ENCODE results near the gene ASB2. TPM values are rescaled to one million over a fixed set of nuclear protein-coding genes. Genes with fewer than 3 reads are reported as not detected.

Gene ASB2
- total RNA-seq, 1 experiment from 2014 or later: 0.35 TPM

DNA sequence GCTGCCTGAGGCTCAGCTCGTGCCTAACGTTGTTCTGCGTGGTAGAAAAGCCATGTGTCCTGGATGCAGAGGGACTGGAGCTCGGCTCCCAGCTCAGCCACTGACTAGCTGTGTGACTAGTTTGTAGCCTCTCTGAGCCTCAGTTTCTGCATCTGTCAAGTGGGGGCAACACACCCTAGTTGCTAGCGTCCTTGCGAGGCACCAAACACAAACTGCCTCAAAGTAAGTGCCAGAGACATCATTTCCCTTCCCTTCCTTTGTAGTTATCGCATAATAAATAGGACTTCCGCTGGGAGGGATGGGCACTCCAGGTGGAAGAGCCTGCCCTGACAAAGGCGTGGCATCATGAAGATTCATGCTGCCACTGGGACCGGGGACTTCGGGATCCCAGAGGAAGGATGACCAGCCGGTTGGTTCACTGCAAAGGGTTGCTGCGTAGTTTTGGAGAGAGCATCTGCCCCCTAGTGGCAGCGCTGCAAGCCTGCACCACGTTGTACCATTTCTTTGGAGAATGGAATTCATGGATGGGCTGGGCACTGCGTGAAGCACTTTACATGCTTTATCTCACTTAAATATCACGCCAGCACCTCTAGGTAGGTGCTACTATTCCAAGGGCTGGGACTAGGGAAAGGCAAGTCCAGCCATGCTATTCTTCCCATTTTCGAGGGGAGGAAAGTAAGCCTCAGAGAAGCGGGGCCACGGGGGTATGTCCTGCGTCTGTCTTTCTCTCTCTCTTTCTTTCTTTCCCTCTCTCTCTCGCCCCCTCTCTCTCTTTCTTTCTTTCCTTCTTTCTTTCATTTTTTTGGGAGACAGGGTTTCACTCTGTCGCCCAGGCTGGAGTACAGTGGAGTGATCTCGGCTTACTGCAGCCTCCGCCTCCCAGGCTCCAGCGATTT is 25.4 kb upstream of the ASB2 start:
- H3K18ac ChIP-seq (ENCODE audit: insufficient read length, low read depth, low read length): no peak overlapping the region
- H3K9me3 Mint-ChIP-seq: no peaks in the 10 kb centered on the region
- no peak overlapping the region for H3K4me3 Mint-ChIP-seq

More for the DNA sequence above, 25.4 kb upstream of the ASB2 start:
- H4K5ac ChIP-seq (ENCODE audit: insufficient read length, low read depth, low read length): no peak overlapping the region
- peak; percentile 80 for DNase-seq
- WGBS (ENCODE audit: extremely low coverage, insufficient read length, low lambda C conversion rate): no CpG with 5 or more reads among the region's 26 CpGs
- H3K14ac ChIP-seq (ENCODE audit: insufficient read depth, low read length): no peak overlapping the region
- H3K4me2 ChIP-seq (ENCODE audit: insufficient read depth, insufficient read length, low read length): no peak overlapping the region
- H4K20me1 ChIP-seq (ENCODE audit: control insufficient read depth, insufficient read depth, insufficient read length): no peaks in the 10 kb centered on the region
- H3K27me3 ChIP-seq (ENCODE audit: insufficient read depth, low read length): no peaks in the 10 kb centered on the region
- Mint-ChIP-seq H3K27me3 (ENCODE audit: low read depth) (peaks cover 5% of the 10 kb centered on the region), H3K36me3 (ENCODE audit: insufficient read depth in 1 of 3, low read depth in 3 of 3) (no peaks in the 10 kb centered on the region), H3K27ac (no peak overlapping the region), H3K4me1 (peaks cover 4 to 19% of the 10 kb centered on the region in 2 experiments)
- no peaks in the 10 kb centered on the region for H3K79me2 ChIP-seq (ENCODE audit: insufficient read depth, low read length)
- no peaks in the 10 kb centered on the region for H3K23me2 ChIP-seq (ENCODE audit: insufficient read length, low read depth, low read length, poor library complexity, severe bottlenecking)
- no peak overlapping the region for H2AFZ ChIP-seq (ENCODE audit: low read length)
- H3T11ph ChIP-seq (ENCODE audit: low read length): no peak overlapping the region
- H3K4me1 ChIP-seq (ENCODE audit: insufficient read depth, low read length): no peaks in the 10 kb centered on the region
- no peak overlapping the region for H2BK15ac ChIP-seq (ENCODE audit: low read depth, low read length)
- no peak overlapping the region for H3K56ac ChIP-seq (ENCODE audit: insufficient read length, low read depth, low read length)
- no peak overlapping the region for H3K27ac ChIP-seq (ENCODE audit: insufficient read length, low read depth, low read length)
- H2AK5ac ChIP-seq (ENCODE audit: insufficient read length, low read length): no peak overlapping the region
- H2BK120ac ChIP-seq (ENCODE audit: low read depth, low read length, poor library complexity, severe bottlenecking): no peak overlapping the region
- no peak overlapping the region for H3K23ac ChIP-seq (ENCODE audit: insufficient read length, low read depth, low read length)
- no peaks in the 10 kb centered on the region for H3K9me3 ChIP-seq (ENCODE audit: control insufficient read depth, low read depth, low read length)
- TF ChIP-seq, protein P1, sequence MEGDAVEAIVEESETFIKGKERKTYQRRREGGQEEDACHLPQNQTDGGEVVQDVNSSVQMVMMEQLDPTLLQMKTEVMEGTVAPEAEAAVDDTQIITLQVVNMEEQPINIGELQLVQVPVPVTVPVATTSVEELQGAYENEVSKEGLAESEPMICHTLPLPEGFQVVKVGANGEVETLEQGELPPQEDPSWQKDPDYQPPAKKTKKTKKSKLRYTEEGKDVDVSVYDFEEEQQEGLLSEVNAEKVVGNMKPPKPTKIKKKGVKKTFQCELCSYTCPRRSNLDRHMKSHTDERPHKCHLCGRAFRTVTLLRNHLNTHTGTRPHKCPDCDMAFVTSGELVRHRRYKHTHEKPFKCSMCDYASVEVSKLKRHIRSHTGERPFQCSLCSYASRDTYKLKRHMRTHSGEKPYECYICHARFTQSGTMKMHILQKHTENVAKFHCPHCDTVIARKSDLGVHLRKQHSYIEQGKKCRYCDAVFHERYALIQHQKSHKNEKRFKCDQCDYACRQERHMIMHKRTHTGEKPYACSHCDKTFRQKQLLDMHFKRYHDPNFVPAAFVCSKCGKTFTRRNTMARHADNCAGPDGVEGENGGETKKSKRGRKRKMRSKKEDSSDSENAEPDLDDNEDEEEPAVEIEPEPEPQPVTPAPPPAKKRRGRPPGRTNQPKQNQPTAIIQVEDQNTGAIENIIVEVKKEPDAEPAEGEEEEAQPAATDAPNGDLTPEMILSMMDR (conservative IDR thresholded peaks at IDR 0.05): peak; percentile 98
- no peak overlapping the region for H2BK5ac ChIP-seq (ENCODE audit: insufficient read length, low read length)
- no peaks in the 10 kb centered on the region for H3K79me1 ChIP-seq (ENCODE audit: insufficient read depth, low read depth, low read length, poor library complexity, severe bottlenecking)
- no peak overlapping the region for H3K4ac ChIP-seq (ENCODE audit: low read depth, low read length)
- H4K91ac ChIP-seq (ENCODE audit: insufficient read length, low read depth, low read length): no peak overlapping the region
- H2BK20ac ChIP-seq (ENCODE audit: low read depth, low read length, poor library complexity, severe bottlenecking): no peak overlapping the region
- H4K8ac ChIP-seq (replicated peaks; ENCODE audit: insufficient read length, low read depth, low read length): no peak overlapping the region
- no peak overlapping the region for H3K9ac ChIP-seq (ENCODE audit: extremely low read depth, insufficient read length, low read length)
- H2BK12ac ChIP-seq (ENCODE audit: insufficient read length, low read depth, low read length): no peak overlapping the region
